Gastroesophageal sphincter (tissue), 4 donors: ENCODE data around the gene PIGU. TPM values are rescaled to one million over a fixed set of nuclear protein-coding genes. Genes with fewer than 3 reads are reported as not detected.
"Not testable (repeated sequence)": the region's sequence is repeated elsewhere in the genome, so short reads cannot be mapped to it uniquely, and the experiment has no call there.

Experiments used
- ATAC-seq: fragments of 150-250 bp; one replicate; pipeline ENCODE4 v1.9.1; 2016; ENCODE audit warnings: mild to moderate bottlenecking, moderate library complexity
- H3K27ac ChIP-seq, 4 donors: fragments of 200-600 bp; sonication (generic) in 3 of 4; 1 replicate in 3 of 4; 2 replicates in 1 of 4; pipeline ENCODE4 v1.5.1; 2016 to 2019
- H3K27me3 ChIP-seq: fragments of 200-600 bp; sonication (generic); one replicate; pipeline ENCODE4 v1.5.1; 2019
- H3K36me3 ChIP-seq, 2 donors: fragments of 200-600 bp; sonication (generic); one replicate each; pipeline ENCODE4 v1.5.1; 2019; ENCODE audit warnings: control low read depth in 1 of 2
- H3K4me1 ChIP-seq, 3 donors: fragments of 200-600 bp; sonication (generic); 1 replicate in 2 of 3; 2 replicates in 1 of 3; pipeline ENCODE4 v1.5.1; 2016 to 2019; ENCODE audit warnings: control low read depth in 2 of 3
- H3K4me3 ChIP-seq, 2 donors: fragments of 200-600 bp; sonication (generic); one replicate each; pipeline ENCODE4 v1.5.1; 2019; ENCODE audit warnings: mild to moderate bottlenecking in 1 of 2, moderate library complexity in 1 of 2
- H3K9me3 ChIP-seq, 3 donors: fragments of 200-600 bp; sonication (generic); one replicate each; pipeline ENCODE4 v1.5.1; 2017 to 2019; ENCODE audit warnings: control low read depth in 2 of 3
- EP300 ChIP-seq: sonication (generic); formaldehyde crosslinking; IDR thresholded peaks from one replicate; pipeline ENCODE4 v1.6.1; 2017; ENCODE audit warnings: antibody characterized with exemption, mild to moderate bottlenecking
- POLR2A ChIP-seq, 2 donors: fragments of 450-650 bp; IDR thresholded peaks; one replicate each; pipeline ENCODE4 v1.6.1; 2017; ENCODE audit warnings: antibody characterized with exemption in 2 of 2, mild to moderate bottlenecking in 2 of 2, moderate library complexity in 1 of 2
- POLR2AphosphoS5 ChIP-seq: sonication (generic); formaldehyde crosslinking; IDR thresholded peaks from one replicate; pipeline ENCODE4 v1.6.1; 2017; ENCODE audit warnings: antibody characterized with exemption
- WGBS, 2 donors: methylation state at CpG; one replicate each; pipeline ENCODE4 v1.1.5; 2018; ENCODE audit warnings: low coverage in 1 of 2; 5-methylcytosine and 5-hydroxymethylcytosine counted together
- total RNA-seq, 4 donors: library from RNA; depleted of rRNA; stranded (reverse); fragments of >200 nt; gene quantifications; one replicate each; pipeline ENCODE4 v1.1.0, GENCODE V29; 2016
- TF ChIP-seq, protein P1 (sequence below), 4 experiments: fragments of 200-600 bp in 2 of 4; fragments of 450-650 bp in 2 of 4; sonication (generic) in 1 of 4; IDR thresholded peaks; one replicate each; pipeline ENCODE4 v1.5.1; 2017 to 2019; ENCODE audit warnings: antibody characterized with exemption in 4 of 4, mild to moderate bottlenecking in 2 of 4, moderate library complexity in 2 of 4

Gene PIGU, protein sequence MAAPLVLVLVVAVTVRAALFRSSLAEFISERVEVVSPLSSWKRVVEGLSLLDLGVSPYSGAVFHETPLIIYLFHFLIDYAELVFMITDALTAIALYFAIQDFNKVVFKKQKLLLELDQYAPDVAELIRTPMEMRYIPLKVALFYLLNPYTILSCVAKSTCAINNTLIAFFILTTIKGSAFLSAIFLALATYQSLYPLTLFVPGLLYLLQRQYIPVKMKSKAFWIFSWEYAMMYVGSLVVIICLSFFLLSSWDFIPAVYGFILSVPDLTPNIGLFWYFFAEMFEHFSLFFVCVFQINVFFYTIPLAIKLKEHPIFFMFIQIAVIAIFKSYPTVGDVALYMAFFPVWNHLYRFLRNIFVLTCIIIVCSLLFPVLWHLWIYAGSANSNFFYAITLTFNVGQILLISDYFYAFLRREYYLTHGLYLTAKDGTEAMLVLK
- 10 to 100 TPM in 3 of 4 donors, 1 to 10 TPM in 1; 5.4 to 11.8 (median 10.8) TPM for total RNA-seq

DNA sequence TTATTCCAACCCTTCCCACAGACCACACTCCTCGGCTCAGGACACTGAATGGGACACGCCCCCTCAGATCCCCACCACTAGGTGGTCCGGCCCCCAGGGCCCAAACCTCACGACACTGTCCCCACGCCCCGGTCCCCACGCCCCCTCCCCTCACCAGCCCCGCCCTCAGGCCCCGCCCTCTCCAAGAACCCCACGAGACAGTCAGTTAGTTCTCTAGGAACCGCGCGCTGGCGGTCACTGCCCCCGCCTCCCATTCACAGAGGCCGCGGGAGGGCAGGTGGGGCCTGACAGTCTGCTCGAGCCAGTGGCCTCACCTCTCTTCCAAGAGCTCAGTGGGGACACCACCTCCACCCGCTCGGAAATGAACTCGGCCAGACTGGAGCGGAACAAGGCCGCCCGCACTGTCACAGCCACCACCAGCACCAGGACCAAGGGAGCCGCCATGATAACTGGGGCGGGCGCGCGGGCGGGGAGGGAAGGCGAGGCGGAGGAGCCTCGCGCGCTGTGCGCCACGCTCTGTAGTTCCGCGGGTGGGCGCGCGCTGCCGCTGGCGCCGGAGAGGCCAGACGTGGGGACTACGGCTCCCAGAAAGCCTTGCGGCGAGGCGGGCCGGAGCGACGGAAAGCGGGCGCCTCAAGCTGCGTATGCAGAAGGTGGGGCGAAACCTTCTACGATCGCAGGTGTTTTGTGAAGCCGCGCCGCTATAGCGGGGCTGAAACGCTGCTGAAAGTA is at the start of gene PIGU:
Gene PIGU (minus strand): TSS at position 451 of the 732 bp plus-strand sequence. CDS start 7 bp downstream, at position 444.
- no peaks in the 10 kb centered on the region for H3K9me3 ChIP-seq
- H3K27me3 ChIP-seq = no peaks in the 10 kb centered on the region
- ATAC-seq = peak; percentile 100
- WGBS, 2 donors = 0 to 1% methylated on average over 8 to 12 of the region's 64 CpGs
- no peaks in the 10 kb centered on the region for H3K36me3 ChIP-seq
- H3K4me1 ChIP-seq = peaks cover 0 to 24% (median 5%) of the 10 kb centered on the region in 3 donors
- peak within 1 kb of the TSS; percentile 50 to 88 (median 83) for H3K27ac ChIP-seq
- TF ChIP-seq, protein P1, sequence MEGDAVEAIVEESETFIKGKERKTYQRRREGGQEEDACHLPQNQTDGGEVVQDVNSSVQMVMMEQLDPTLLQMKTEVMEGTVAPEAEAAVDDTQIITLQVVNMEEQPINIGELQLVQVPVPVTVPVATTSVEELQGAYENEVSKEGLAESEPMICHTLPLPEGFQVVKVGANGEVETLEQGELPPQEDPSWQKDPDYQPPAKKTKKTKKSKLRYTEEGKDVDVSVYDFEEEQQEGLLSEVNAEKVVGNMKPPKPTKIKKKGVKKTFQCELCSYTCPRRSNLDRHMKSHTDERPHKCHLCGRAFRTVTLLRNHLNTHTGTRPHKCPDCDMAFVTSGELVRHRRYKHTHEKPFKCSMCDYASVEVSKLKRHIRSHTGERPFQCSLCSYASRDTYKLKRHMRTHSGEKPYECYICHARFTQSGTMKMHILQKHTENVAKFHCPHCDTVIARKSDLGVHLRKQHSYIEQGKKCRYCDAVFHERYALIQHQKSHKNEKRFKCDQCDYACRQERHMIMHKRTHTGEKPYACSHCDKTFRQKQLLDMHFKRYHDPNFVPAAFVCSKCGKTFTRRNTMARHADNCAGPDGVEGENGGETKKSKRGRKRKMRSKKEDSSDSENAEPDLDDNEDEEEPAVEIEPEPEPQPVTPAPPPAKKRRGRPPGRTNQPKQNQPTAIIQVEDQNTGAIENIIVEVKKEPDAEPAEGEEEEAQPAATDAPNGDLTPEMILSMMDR (IDR thresholded peaks at IDR 0.05) = peak in 3 of 4 experiments; percentile 50 to 62 (median 51)
- peak; percentile 14 to 33 for TF ChIP-seq POLR2A (IDR thresholded peaks at IDR 0.05)
- TF ChIP-seq POLR2AphosphoS5 = peak; percentile 71
- no peak for TF ChIP-seq EP300
- H3K4me3 ChIP-seq = peak within 1 kb of the TSS; percentile 88

DNA sequence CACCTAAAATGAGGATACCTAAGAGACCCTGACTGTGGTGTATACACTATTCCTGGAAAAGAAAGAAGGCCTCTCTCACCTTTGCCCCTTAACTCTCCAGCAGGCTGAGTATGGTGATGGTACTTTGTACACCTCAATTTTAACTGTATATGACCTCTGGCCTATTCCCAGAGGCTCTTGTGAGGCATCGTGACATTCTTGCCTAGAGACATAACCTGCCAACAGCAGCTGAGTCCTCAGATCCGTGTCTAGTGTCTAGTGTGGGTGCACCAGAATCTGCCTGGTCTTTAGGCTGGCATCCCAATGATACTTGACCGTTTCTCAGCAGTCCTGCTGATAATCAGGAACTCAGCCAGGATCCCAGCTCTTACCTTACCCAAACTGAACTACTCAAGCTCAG is 47.3 kb upstream of the PIGU start:
- Histone ChIP-seq H3K4me3 (no peak overlapping the region), H3K9me3 (no peaks in the 10 kb centered on the region), H3K27me3 (no peaks in the 10 kb centered on the region), H3K36me3 (peaks cover 0 to 62% of the 10 kb centered on the region in 2 donors), H3K4me1 (peaks cover 0 to 18% (median 5%) of the 10 kb centered on the region in 3 donors), H3K27ac (no peak overlapping the region)
- ATAC-seq = no peak
- no peak for TF ChIP-seq POLR2A (IDR thresholded peaks at IDR 0.05)
- no peak for TF ChIP-seq EP300
- no peak for TF ChIP-seq POLR2AphosphoS5
- TF ChIP-seq, protein P1 (IDR thresholded peaks at IDR 0.05) = no peak
- WGBS, 2 donors = 81 to 87% methylated on average over 3 of the region's 3 CpGs

DNA sequence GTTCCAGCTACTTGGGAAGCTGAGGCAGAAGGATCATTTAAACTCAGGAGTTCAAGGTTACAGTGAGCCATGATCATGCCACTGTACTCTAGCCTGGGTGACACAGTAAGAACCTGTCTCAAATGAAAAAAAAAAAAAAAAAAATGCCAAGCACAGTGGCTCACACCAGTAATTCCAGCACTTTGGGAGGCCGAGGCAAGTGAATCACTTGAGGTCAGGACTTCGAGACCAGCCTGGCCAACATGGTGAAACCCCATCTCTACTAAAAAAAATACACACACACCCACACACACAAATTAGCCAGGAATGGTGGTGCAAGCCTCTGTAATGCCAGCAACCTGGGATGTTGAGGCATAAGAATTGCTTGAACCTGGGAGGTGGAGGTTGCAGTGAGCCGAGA is 45.7 kb upstream of the PIGU start:
- Histone ChIP-seq H3K36me3 (peaks cover 0 to 55% of the 10 kb centered on the region in 2 donors), H3K4me1 (peaks cover 0 to 18% (median 5%) of the 10 kb centered on the region in 3 donors)
- not testable (repeated sequence) for ATAC-seq, H3K9me3 ChIP-seq, H3K4me3 ChIP-seq, H3K27ac ChIP-seq, H3K27me3 ChIP-seq
- 90 to 100% methylated on average over 1 to 3 of the region's 3 CpGs for WGBS, 2 donors

DNA sequence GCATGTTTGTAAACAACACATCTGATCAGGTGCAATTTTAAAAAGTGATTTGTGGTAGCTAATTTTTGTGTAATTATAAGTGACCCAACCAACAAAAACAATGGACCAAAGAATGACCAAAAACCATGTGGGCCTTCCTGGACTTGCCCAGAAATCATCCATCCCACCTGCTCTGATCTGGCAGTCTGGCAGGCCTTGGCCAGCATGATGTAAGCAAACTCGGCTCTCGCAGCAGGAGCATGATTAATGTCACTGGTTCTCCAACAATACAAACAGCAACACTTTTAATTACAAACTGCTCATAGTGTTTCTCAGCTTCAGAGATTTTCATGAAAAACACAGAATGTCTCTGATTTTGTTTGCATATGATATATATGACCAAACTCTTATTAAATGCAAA is 43.4 kb upstream of the PIGU start:
- TF ChIP-seq, protein P1 (IDR thresholded peaks at IDR 0.05) = no peak
- peak; percentile 18 for TF ChIP-seq POLR2AphosphoS5
- Histone ChIP-seq H3K27ac (no peak overlapping the region), H3K4me3 (no peak overlapping the region), H3K9me3 (no peaks in the 10 kb centered on the region), H3K4me1 (peaks cover 0 to 18% (median 5%) of the 10 kb centered on the region in 3 donors), H3K27me3 (no peaks in the 10 kb centered on the region), H3K36me3 (peaks cover 0 to 43% of the 10 kb centered on the region in 2 donors)
- ATAC-seq = no peak
- 17% methylated on average over 2 of the region's 2 CpGs; no CpG with 5 or more reads in 1 of the 2 donors for WGBS, 2 donors

DNA sequence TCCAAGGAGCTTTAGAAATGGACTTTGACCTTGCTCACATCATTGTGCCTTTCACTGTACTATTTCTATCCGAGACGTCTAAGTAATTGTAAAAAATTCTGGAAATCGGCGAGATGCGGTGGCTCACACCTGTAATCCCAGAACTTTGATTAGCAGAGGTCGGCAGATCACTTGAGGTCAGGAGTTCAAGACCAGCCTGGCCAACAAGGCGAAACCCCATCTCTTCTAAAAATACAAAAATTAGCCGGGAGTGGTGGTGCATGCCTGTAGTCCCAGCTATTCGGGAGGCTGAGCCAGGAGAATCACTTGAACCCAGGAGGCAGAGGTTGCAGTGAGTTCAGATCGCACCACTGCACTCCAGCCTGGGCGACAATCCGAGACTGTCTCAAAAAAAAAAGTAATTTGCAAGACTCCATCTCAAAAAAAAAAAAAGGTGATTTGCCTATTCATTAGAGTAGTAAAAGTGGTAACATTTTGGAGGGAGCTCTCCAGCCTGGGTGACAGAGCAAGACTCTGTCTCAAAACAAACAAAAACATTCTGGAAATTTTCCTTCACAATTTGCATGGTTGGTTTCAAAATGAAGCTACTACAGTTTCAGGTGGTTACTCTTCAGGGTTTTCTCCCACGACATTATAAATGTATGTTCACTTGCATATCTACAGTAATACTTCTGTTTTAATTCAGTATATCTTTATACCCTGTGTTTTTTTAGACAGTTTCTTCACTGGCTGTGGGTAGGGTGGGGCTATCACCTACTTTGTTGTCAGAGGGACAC is 42.5 kb upstream of the PIGU start:
- WGBS, 2 donors = 93% methylated on average over 4 to 9 of the region's 13 CpGs
- not testable (repeated sequence) for H3K4me3 ChIP-seq
- H3K36me3 ChIP-seq = peaks cover 0 to 42% of the 10 kb centered on the region in 2 donors

More for the DNA sequence above, 42.5 kb upstream of the PIGU start:
- H3K27me3 ChIP-seq, H3K27ac ChIP-seq, H3K9me3 ChIP-seq, ATAC-seq: not testable (repeated sequence)
- H3K4me1 ChIP-seq = peaks cover 0 to 18% (median 5%) of the 10 kb centered on the region in 3 donors
